Muscle of leg (tissue), 11 donors: ENCODE data around the gene SHOX. TPM values are rescaled to one million over a fixed set of nuclear protein-coding genes. Genes with fewer than 3 reads are reported as not detected.
A peak's percentile ranks its signal among the peaks of the same experiment; 100 is the strongest.
"Not testable (repeated sequence)": the region's sequence is repeated elsewhere in the genome, so short reads cannot be mapped to it uniquely, and the experiment has no call there.

Experiments used
- DNase-seq: peaks from one replicate; pipeline ENCODE4 v3.0.0; 2013
- H3K27ac ChIP-seq: one replicate; pipeline ENCODE4 v1.5.1; 2013; ENCODE audit warnings: mild to moderate bottlenecking, low read length, control low read depth
- H3K27me3 ChIP-seq: one replicate; pipeline ENCODE4 v1.6.1; 2013; ENCODE audit warnings: low read length; ENCODE audit not compliant: control insufficient read depth, insufficient read depth
- H3K36me3 ChIP-seq: one replicate; pipeline ENCODE4 v1.6.1; 2013; ENCODE audit warnings: low read length; ENCODE audit not compliant: control insufficient read depth, insufficient read depth
- H3K4me1 ChIP-seq: one replicate; pipeline ENCODE4 v1.6.1; 2013; ENCODE audit warnings: low read length; ENCODE audit not compliant: control insufficient read depth, insufficient read depth
- H3K4me3 ChIP-seq: one replicate; pipeline ENCODE4 v1.5.1; 2013; ENCODE audit warnings: low read length, control low read depth
- H3K9me3 ChIP-seq: replicated peaks from 2 replicates; pipeline ENCODE4 v1.6.1; 2013; ENCODE audit warnings: low read depth, low read length; ENCODE audit not compliant: control insufficient read depth
- WGBS: methylation state at CpG from one replicate; pipeline ENCODE4 v1.1.5; 2013; ENCODE audit warnings: missing lambda C conversion rate; ENCODE audit not compliant: insufficient coverage; 5-methylcytosine and 5-hydroxymethylcytosine counted together
- polyA plus RNA-seq, 8 donors: library from polyadenylated mRNA; unstranded; fragments of 120-200 nt; gene quantifications; one replicate each; pipeline versions ENCODE4 v1.2.1 to v1.2.3, GENCODE V29; 2013; ENCODE audit warnings: inconsistent platforms in 1 of 8, low replicate concordance in 1 of 8; ENCODE audit not compliant: insufficient read length in 8 of 8, insufficient read depth in 1 of 8
- total RNA-seq: library from RNA; stranded (reverse); fragments of 120-200 nt; gene quantifications from one replicate; pipeline ENCODE4 v1.2.4, GENCODE V29; 2013

Gene SHOX
- total and polyA plus RNA-seq, 9 donors: 1.7 to 5.8 (median 2.8) TPM

GRCh38 chrX:646228-646495 lies 15.6 kb downstream of the SHOX start:
- Histone ChIP-seq H3K36me3 (no peaks in the 10 kb centered on the region), H3K9me3 (no peaks in the 10 kb centered on the region), H3K4me3 (no peak overlapping the region), H3K27ac (no peak overlapping the region), H3K27me3 (peaks cover 59% of the 10 kb centered on the region), H3K4me1 (peaks cover 9% of the 10 kb centered on the region)
- no peak for DNase-seq
- 56% methylated on average over 3 of the region's 3 CpGs for WGBS

GRCh38 chrX:646796-647195 lies 16.2 kb downstream of the SHOX start:
- Histone ChIP-seq H3K4me1 (peaks cover 13% of the 10 kb centered on the region), H3K4me3 (no peak overlapping the region), H3K36me3 (no peaks in the 10 kb centered on the region), H3K27me3 (peaks cover 55% of the 10 kb centered on the region), H3K9me3 (no peaks in the 10 kb centered on the region), H3K27ac (no peak overlapping the region)
- no peak for DNase-seq
- 73% methylated on average over 4 of the region's 9 CpGs for WGBS

- Histone ChIP-seq H3K9me3 (no peaks in the 10 kb centered on the region), H3K27me3 (peaks cover 39% of the 10 kb centered on the region), H3K27ac (no peak overlapping the region), H3K36me3 (no peaks in the 10 kb centered on the region), H3K4me1 (peaks cover 12% of the 10 kb centered on the region), H3K4me3 (no peak overlapping the region)
- no peak for DNase-seq
- WGBS: 65% methylated on average over 7 of the region's 15 CpGs
These were observed 18.6 kb downstream of the SHOX start for GRCh38 chrX:649166-649565.

GRCh38 chrX:650324-650723 lies 19.7 kb downstream of the SHOX start:
- Histone ChIP-seq H3K4me3 (no peak overlapping the region), H3K27me3 (peaks cover 30% of the 10 kb centered on the region), H3K27ac (peak overlapping the region; percentile 42), H3K36me3 (no peaks in the 10 kb centered on the region), H3K9me3 (no peaks in the 10 kb centered on the region), H3K4me1 (peaks cover 11% of the 10 kb centered on the region)
- 62% methylated on average over 10 of the region's 15 CpGs for WGBS
- peak; percentile 46 for DNase-seq

- WGBS: no CpG with 5 or more reads among the region's 13 CpGs
- H3K9me3 ChIP-seq: no peaks in the 10 kb centered on the region
These were observed 20.2 kb downstream of the SHOX start for GRCh38 chrX:650811-651210.

GRCh38 chrX:651922-652321 lies 21.3 kb downstream of the SHOX start:
- 73% methylated on average over 5 of the region's 25 CpGs for WGBS
- peaks cover 21% of the 10 kb centered on the region for H3K27me3 ChIP-seq

More at GRCh38 chrX:650811-651210, 20.2 kb downstream of the SHOX start:
- Histone ChIP-seq H3K36me3 (no peaks in the 10 kb centered on the region), H3K4me3 (no peak overlapping the region), H3K4me1 (peaks cover 11% of the 10 kb centered on the region), H3K27ac (peak overlapping the region; percentile 74), H3K27me3 (peaks cover 25% of the 10 kb centered on the region)
- DNase-seq: peak; percentile 60

GRCh38 chrX:652341-652741 lies 21.8 kb downstream of the SHOX start:
- Histone ChIP-seq H3K4me1 (peaks cover 11% of the 10 kb centered on the region), H3K9me3 (no peaks in the 10 kb centered on the region), H3K27ac (peak overlapping the region; percentile 91), H3K4me3 (no peak overlapping the region), H3K27me3 (peaks cover 21% of the 10 kb centered on the region), H3K36me3 (no peaks in the 10 kb centered on the region)
- peak; percentile 93 for DNase-seq
- WGBS: 15% methylated on average over 11 of the region's 11 CpGs

More at GRCh38 chrX:651922-652321, 21.3 kb downstream of the SHOX start:
- not testable (repeated sequence) for DNase-seq, H3K4me3 ChIP-seq, H3K9me3 ChIP-seq, H3K36me3 ChIP-seq
- Histone ChIP-seq H3K4me1 (peaks cover 11% of the 10 kb centered on the region), H3K27ac (peak overlapping the region; percentile 74)

- Histone ChIP-seq H3K9me3 (no peaks in the 10 kb centered on the region), H3K27ac (peak overlapping the region; percentile 91), H3K27me3 (peaks cover 21% of the 10 kb centered on the region), H3K4me3 (no peak overlapping the region), H3K36me3 (no peaks in the 10 kb centered on the region), H3K4me1 (peaks cover 11% of the 10 kb centered on the region)
- peak; percentile 66 for DNase-seq
- WGBS: no CpG with 5 or more reads among the region's 4 CpGs
These were observed 22.7 kb downstream of the SHOX start for GRCh38 chrX:653306-653705.

- Histone ChIP-seq H3K27ac (no peak overlapping the region), H3K4me1 (no peaks in the 10 kb centered on the region), H3K9me3 (peaks cover 3% of the 10 kb centered on the region), H3K4me3 (no peak overlapping the region), H3K36me3 (no peaks in the 10 kb centered on the region), H3K27me3 (no peaks in the 10 kb centered on the region)
- 90% methylated on average over 2 of the region's 10 CpGs for WGBS
- no peak for DNase-seq
These were observed 30.6 kb downstream of the SHOX start for GRCh38 chrX:661154-661553.

- H3K4me3 ChIP-seq: no peak overlapping the region
- no peaks in the 10 kb centered on the region for H3K4me1 ChIP-seq
- H3K9me3 ChIP-seq: peaks cover 3% of the 10 kb centered on the region
- WGBS: 26% methylated on average over 16 of the region's 20 CpGs
- H3K27ac ChIP-seq: no peak overlapping the region
- H3K27me3 ChIP-seq: no peaks in the 10 kb centered on the region
- DNase-seq: no peak
- no peaks in the 10 kb centered on the region for H3K36me3 ChIP-seq
These were observed 31.5 kb downstream of the SHOX start for GRCh38 chrX:662126-662525.

GRCh38 chrX:663841-664240 lies 33.2 kb downstream of the SHOX start:
- Histone ChIP-seq H3K27me3 (no peaks in the 10 kb centered on the region), H3K9me3 (peaks cover 3% of the 10 kb centered on the region), H3K4me3 (no peak overlapping the region), H3K27ac (no peak overlapping the region), H3K4me1 (no peaks in the 10 kb centered on the region), H3K36me3 (no peaks in the 10 kb centered on the region)
- WGBS: 92% methylated on average over 15 of the region's 18 CpGs
- DNase-seq: no peak
